HepG2 (cell line): ENCODE measurements around the gene CABLES2. TPM values are rescaled to one million over a fixed set of nuclear protein-coding genes. Genes with fewer than 3 reads are reported as not detected.

Experiments used
- ATF3 ChIP-seq: sonication (generic); formaldehyde crosslinking; IDR thresholded peaks from 2 replicates; pipeline ENCODE4 v1.4.0; 2020; ENCODE audit warnings: missing genetic modification reagents
- HNF1B ChIP-seq: sonication (generic); formaldehyde crosslinking; IDR thresholded peaks from 2 replicates; pipeline ENCODE4 v1.5.1; 2020; ENCODE audit warnings: mild to moderate bottlenecking, moderate library complexity, missing genetic modification reagents
- IRF2 ChIP-seq: IDR thresholded peaks from 2 replicates; pipeline ENCODE4 v1.6.1; 2018; ENCODE audit warnings: missing genetic modification reagents, missing compliant biosample characterization
- JUND ChIP-seq: sonication (generic); formaldehyde crosslinking; IDR thresholded peaks from 2 replicates; pipeline ENCODE4 v1.8.0; 2022; ENCODE audit warnings: mild to moderate bottlenecking, missing genetic modification reagents
- MAX ChIP-seq: IDR thresholded peaks from 2 replicates; pipeline ENCODE4 v1.6.1; 2012; ENCODE audit warnings: inconsistent platforms
- PHB2 ChIP-seq: fragments of 450-650 bp; IDR thresholded peaks from 2 replicates; pipeline ENCODE4 v1.6.1; 2018; ENCODE audit not compliant: partially characterized antibody
- POGZ ChIP-seq: sonication (generic); formaldehyde crosslinking; IDR thresholded peaks from 2 replicates; pipeline ENCODE4 v1.4.0; 2020; ENCODE audit warnings: mild to moderate bottlenecking, missing genetic modification reagents
- PRDM10 ChIP-seq: sonication (generic); formaldehyde crosslinking; IDR thresholded peaks from 2 replicates; pipeline ENCODE4 v1.4.0; 2020; ENCODE audit warnings: low read depth, missing genetic modification reagents
- PRDM15 ChIP-seq: sonication (generic); formaldehyde crosslinking; IDR thresholded peaks from 2 replicates; pipeline ENCODE4 v1.4.0; 2020; ENCODE audit warnings: missing genetic modification reagents
- SALL2 ChIP-seq: sonication (generic); formaldehyde crosslinking; IDR thresholded peaks from 2 replicates; pipeline ENCODE4 v1.8.1; 2023; ENCODE audit warnings: mild to moderate bottlenecking, missing genetic modification reagents, inconsistent platforms
- SMC3 ChIP-seq: IDR thresholded peaks from 2 replicates; pipeline ENCODE4 v1.6.1; 2011; ENCODE audit warnings: low read length, improper control_type of control experiment
- SRSF1 ChIP-seq: fragments of 200-400 bp; formaldehyde crosslinking; optimal IDR thresholded peaks from 2 replicates; pipeline ENCODE3; 2017; ENCODE audit warnings: mild to moderate bottlenecking, low read depth, low read length, moderate library complexity
- XRCC5 ChIP-seq: fragments of 200-400 bp; formaldehyde crosslinking; optimal IDR thresholded peaks from 2 replicates; pipeline ENCODE3; 2017; ENCODE audit warnings: mild to moderate bottlenecking, low read length
- ZBTB7B ChIP-seq: sonication (generic); formaldehyde crosslinking; IDR thresholded peaks from 2 replicates; pipeline ENCODE4 v1.4.0; 2020; ENCODE audit warnings: missing genetic modification reagents
- ZNF138 ChIP-seq: sonication (generic); formaldehyde crosslinking; IDR thresholded peaks from 2 replicates; pipeline ENCODE4 v1.5.0; 2020; ENCODE audit warnings: mild to moderate bottlenecking, low read depth, missing genetic modification reagents
- ZNF432 ChIP-seq: sonication (generic); formaldehyde crosslinking; IDR thresholded peaks from 2 replicates; pipeline ENCODE4 v1.5.0; 2020; ENCODE audit warnings: missing genetic modification reagents, mild to moderate bottlenecking, borderline replicate concordance
- ZSCAN21 ChIP-seq: sonication (generic); formaldehyde crosslinking; IDR thresholded peaks from 2 replicates; pipeline ENCODE4 v1.8.0; 2022; ENCODE audit warnings: mild to moderate bottlenecking, missing genetic modification reagents, moderate library complexity, borderline replicate concordance
- polyA plus RNA-seq, 8 experiments: library from polyadenylated mRNA; depleted of rRNA in 3 of 8; stranded (reverse) in 7 of 8; unstranded in 1 of 8; fragments of >200 nt; fragmentation: Illumina TruSeq in 4 of 8; extraction: Trizol in 4 of 8; gene quantifications; 2 replicates each; pipeline versions ENCODE4 v1.2.1 to v1.2.3, GENCODE V29; 2011 to 2016; ENCODE audit warnings: low read depth in 4 of 8, missing spikeins in 1 of 8, mixed read lengths in 1 of 8; ENCODE audit not compliant: insufficient read depth in 1 of 8
- total RNA-seq, 5 experiments: library from RNA; depleted of rRNA; stranded (reverse); fragments of >200 nt; fragmentation: Illumina TruSeq; extraction: Trizol; gene quantifications; 2 replicates each; pipeline ENCODE4 v1.2.3, GENCODE V29; 2016; ENCODE audit warnings: low read depth in 1 of 5

CABLES2 gene
- total and polyA plus RNA-seq, 2 of the 13 experiments (the other 11 are each of a cell fraction or from before 2014, with no cell fraction given) = 5.2 to 9.7 TPM

DNA sequence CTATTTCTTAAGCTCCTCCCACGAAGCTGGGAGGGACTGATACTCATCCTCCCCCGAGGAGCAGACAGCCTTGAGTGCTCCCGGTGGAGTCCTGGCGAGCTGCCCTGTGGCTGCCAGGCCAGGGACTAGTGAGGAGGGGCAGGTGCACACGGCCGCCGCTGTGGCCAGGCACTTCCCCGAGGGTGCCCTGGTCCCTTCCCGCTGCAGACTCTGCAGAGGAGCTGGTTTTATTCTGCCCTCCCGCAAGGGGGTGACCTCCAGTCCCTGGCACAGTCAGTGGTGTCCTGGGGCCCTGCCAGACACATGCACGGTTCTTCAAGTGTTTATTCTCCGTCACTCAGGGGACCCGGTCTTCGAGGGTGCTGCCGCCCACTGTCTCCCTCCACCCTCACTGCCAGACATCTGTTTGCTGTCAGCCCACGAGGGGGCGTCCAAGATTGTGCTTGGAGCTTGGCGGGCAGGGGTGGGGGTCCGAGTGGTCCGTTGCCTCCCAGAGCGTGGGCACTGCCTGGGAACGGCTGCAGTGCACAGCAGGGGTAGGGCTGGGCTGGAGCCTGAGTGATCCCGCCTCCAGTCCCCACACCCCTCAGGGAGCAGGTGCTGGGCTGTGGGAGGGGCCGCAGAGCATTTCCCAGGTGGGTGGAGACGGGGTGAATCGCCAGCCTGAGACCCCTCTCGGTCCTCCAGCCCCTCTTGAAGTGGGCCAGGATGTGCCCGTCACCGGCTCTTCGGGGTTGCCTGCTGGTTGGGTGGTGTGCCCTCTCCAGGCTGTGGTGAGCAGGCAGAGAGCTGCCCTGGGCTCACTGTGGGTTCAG is 3.1 kb upstream of the CABLES2 start (continued):
- peak; percentile 30; the same call in 1 of the 2 replicates for TF ChIP-seq PRDM10 (CRISPR knock-in tag)
- TF ChIP-seq HNF1B (CRISPR knock-in tag) = peak; percentile 70
- no peak for TF ChIP-seq SRSF1
- peak; percentile 85 for TF ChIP-seq XRCC5
- 0 out of 2 replicates have a peak, but pooled peaks have one; percentile 81 for TF ChIP-seq ZSCAN21 (CRISPR knock-in tag)
- TF ChIP-seq ZNF432 (CRISPR knock-in tag) = 0 out of 2 replicates have a peak, but pooled peaks have one; percentile 45
- TF ChIP-seq POGZ (CRISPR knock-in tag) = 0 out of 2 replicates have a peak, but pooled peaks have one; percentile 32
- TF ChIP-seq MAX = 0 out of 2 replicates have a peak, but pooled peaks have one; percentile 12
- peak; percentile 61; the same call in 1 of the 2 replicates for TF ChIP-seq ZBTB7B (CRISPR knock-in tag)
- TF ChIP-seq PRDM15 (CRISPR knock-in tag) = no peak
- TF ChIP-seq SALL2 = peak; percentile 45; the same call in 1 of the 2 replicates
- 0 out of 2 replicates have a peak, but pooled peaks have one; percentile 1 for TF ChIP-seq SMC3
- no peak for TF ChIP-seq ATF3 (CRISPR knock-in tag)
- TF ChIP-seq PHB2 = no peak
- 0 out of 2 replicates have a peak, but pooled peaks have one; percentile 38 for TF ChIP-seq IRF2 (CRISPR knock-in tag)
- TF ChIP-seq ZNF138 (CRISPR knock-in tag) = peak; percentile 73; the same call in 1 of the 2 replicates
- TF ChIP-seq JUND (CRISPR knock-in tag) = no peak
